Activated CD4-positive, alpha-beta memory T cell treated with anti-CD3 and anti-CD28 coated beads, Interleukin-2, amount 10 ng/mL, durations not matched to agents 7 days and 5 days (primary cell): Measurements from ENCODE around the gene ANO2. TPM values are rescaled to one million over a fixed set of nuclear protein-coding genes. Genes with fewer than 3 reads are reported as not detected.

ENCODE experiments used
- CTCF ChIA-PET: fragments of 350-600 bp; sonication (Branson Sonifier 250); formaldehyde crosslinking; loops from one replicate; lab custom pipeline; 2021; ENCODE audit warnings: antibody characterized with exemption, inconsistent platforms; lab: Charles Lee
- POLR2A ChIA-PET: fragments of 350-600 bp; sonication (Branson Sonifier 250); formaldehyde crosslinking; loops from one replicate; lab custom pipeline; 2021; ENCODE audit warnings: antibody characterized with exemption; lab: Charles Lee
- DNase-seq: peaks from one replicate; pipeline ENCODE4 v3.0.0-alpha.2; 2020
- H3K27ac Mint-ChIP-seq: one replicate; pipeline ENCODE4 v1.8.0; 2021; ENCODE audit warnings: mild to moderate bottlenecking, mixed read lengths
- H3K27me3 Mint-ChIP-seq: one replicate; pipeline ENCODE4 v1.8.0; 2021; ENCODE audit warnings: mixed read lengths
- H3K36me3 Mint-ChIP-seq: one replicate; pipeline ENCODE4 v1.8.0; 2021; ENCODE audit warnings: low read depth, mixed read lengths
- H3K4me1 Mint-ChIP-seq: one replicate; pipeline ENCODE4 v1.8.0; 2021; ENCODE audit warnings: mixed read lengths
- H3K4me3 Mint-ChIP-seq: one replicate; pipeline ENCODE4 v1.8.0; 2021; ENCODE audit warnings: mild to moderate bottlenecking, mixed read lengths
- H3K9me3 Mint-ChIP-seq: one replicate; pipeline ENCODE4 v1.8.0; 2021; ENCODE audit warnings: mixed read lengths
- total RNA-seq, 2 experiments: library from RNA; stranded (reverse); gene quantifications; one replicate each; pipeline ENCODE4 v1.2.3, GENCODE V29; 2021

ANO2 gene
- total RNA-seq, 2 experiments from 2014 or later: not detected

GRCh38 chr12:5806371-5807089 is 138.5 kb downstream of the ANO2 start:
- Mint-ChIP-seq H3K9me3 (no peaks in the 10 kb centered on the region), H3K36me3 (no peaks in the 10 kb centered on the region), H3K4me3 (no peak overlapping the region), H3K27me3 (no peaks in the 10 kb centered on the region), H3K27ac (no peak overlapping the region), H3K4me1 (no peaks in the 10 kb centered on the region)
- CTCF ChIA-PET: no interaction called here
- POLR2A ChIA-PET: no interaction called here
- DNase-seq: no peak

GRCh38 chr12:5803532-5803931 is 141.5 kb downstream of the ANO2 start:
- Mint-ChIP-seq H3K4me3 (no peak overlapping the region), H3K27ac (no peak overlapping the region), H3K27me3 (peaks cover 1% of the 10 kb centered on the region), H3K36me3 (no peaks in the 10 kb centered on the region), H3K4me1 (no peaks in the 10 kb centered on the region), H3K9me3 (no peaks in the 10 kb centered on the region)
- no peak for DNase-seq
- POLR2A ChIA-PET: no interaction called here
- CTCF ChIA-PET: no interaction called here

GRCh38 chr12:5798242-5799015 is 146.6 kb downstream of the ANO2 start:
- ChIA-PET POLR2A (no interaction called here), CTCF (no interaction called here)
- peaks cover 1% of the 10 kb centered on the region for H3K27me3 Mint-ChIP-seq
- DNase-seq: no peak
- no peaks in the 10 kb centered on the region for H3K9me3 Mint-ChIP-seq
- no peaks in the 10 kb centered on the region for H3K4me1 Mint-ChIP-seq
- H3K27ac Mint-ChIP-seq: no peak overlapping the region
- H3K4me3 Mint-ChIP-seq: no peak overlapping the region
- no peaks in the 10 kb centered on the region for H3K36me3 Mint-ChIP-seq

- no peaks in the 10 kb centered on the region for H3K4me1 Mint-ChIP-seq
- no peaks in the 10 kb centered on the region for H3K9me3 Mint-ChIP-seq
- DNase-seq: no peak
- no peak overlapping the region for H3K27ac Mint-ChIP-seq
- peaks cover 1% of the 10 kb centered on the region for H3K27me3 Mint-ChIP-seq
- CTCF ChIA-PET: no interaction called here
- H3K4me3 Mint-ChIP-seq: no peak overlapping the region
- POLR2A ChIA-PET: no interaction called here
- H3K36me3 Mint-ChIP-seq: no peaks in the 10 kb centered on the region
Measured at GRCh38 chr12:5797661-5798060, 147.4 kb downstream of the ANO2 start.

DNA sequence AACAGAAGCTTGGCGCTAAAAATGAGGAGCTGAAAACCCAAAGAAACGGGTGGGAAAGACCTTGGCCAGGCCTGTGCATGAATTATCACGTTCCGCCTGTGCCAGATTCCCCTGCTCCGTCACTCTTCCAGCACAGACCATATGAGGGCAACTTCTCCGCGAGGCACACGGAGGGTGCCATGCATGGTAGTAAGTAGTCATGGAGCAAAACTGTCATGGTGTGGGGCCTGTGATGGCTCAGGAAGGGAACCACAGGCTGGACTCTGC is 148.2 kb downstream of the ANO2 start:
- H3K4me3 Mint-ChIP-seq: no peak overlapping the region
- no peaks in the 10 kb centered on the region for H3K4me1 Mint-ChIP-seq
- CTCF ChIA-PET: no interaction called here

DNA sequence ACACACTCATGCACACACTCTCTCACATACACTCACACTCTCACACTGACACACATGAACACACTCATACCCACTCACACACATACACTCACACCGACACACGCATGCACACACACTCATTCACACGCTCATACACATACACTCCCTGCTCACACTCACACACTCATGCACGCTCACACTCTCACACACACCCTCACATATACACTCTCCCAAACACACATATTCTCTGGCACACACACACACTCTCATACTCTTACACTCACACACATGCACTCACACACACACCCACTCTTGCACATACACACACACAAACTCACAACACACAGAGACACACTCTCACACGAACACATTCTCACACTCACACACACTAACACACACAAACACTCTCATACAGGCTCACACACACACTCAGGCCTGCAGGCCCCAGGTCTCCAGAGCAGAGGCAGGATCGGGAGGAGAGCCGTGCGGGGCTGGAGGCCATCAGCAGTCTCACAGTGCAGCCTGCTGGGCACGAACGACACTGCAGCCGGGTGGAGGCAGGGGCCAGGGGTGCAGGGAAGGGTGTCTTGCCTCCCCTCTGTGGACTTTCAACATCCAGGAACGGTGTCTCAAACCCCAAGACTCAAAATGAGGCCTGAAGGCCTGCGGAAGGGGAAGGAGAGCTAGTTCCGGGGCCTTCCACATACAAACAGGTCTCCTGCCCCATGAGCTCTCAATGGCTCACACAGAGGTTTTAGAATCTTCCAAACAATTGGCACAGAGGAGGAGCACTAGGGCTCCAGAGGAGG is 148.7 kb downstream of the ANO2 start:
- ChIA-PET CTCF (no interaction called here), POLR2A (no interaction called here)
- DNase-seq: no peak
- Mint-ChIP-seq H3K9me3 (no peaks in the 10 kb centered on the region), H3K36me3 (no peaks in the 10 kb centered on the region), H3K27me3 (peaks cover 1% of the 10 kb centered on the region), H3K4me1 (no peaks in the 10 kb centered on the region), H3K27ac (no peak overlapping the region), H3K4me3 (no peak overlapping the region)

More for the DNA sequence above, 148.2 kb downstream of the ANO2 start:
- Mint-ChIP-seq H3K27ac (no peak overlapping the region), H3K36me3 (no peaks in the 10 kb centered on the region), H3K27me3 (peaks cover 1% of the 10 kb centered on the region), H3K9me3 (no peaks in the 10 kb centered on the region)
- POLR2A ChIA-PET: no interaction called here
- DNase-seq: no peak

- Mint-ChIP-seq H3K4me1 (no peaks in the 10 kb centered on the region), H3K27me3 (no peaks in the 10 kb centered on the region), H3K9me3 (no peaks in the 10 kb centered on the region), H3K4me3 (no peak overlapping the region), H3K27ac (no peak overlapping the region), H3K36me3 (no peaks in the 10 kb centered on the region)
- ChIA-PET CTCF (no interaction called here), POLR2A (interaction anchor here (0.6 kb wide), 1 partner anchor 493 kb away, joined by 3 read pairs; no protein-coding TSS in a partner anchor)
- no peak for DNase-seq
Measured at GRCh38 chr12:5794156-5794555, 150.9 kb downstream of the ANO2 start.

- ChIA-PET CTCF (no interaction called here), POLR2A (no interaction called here)
- H3K4me1 Mint-ChIP-seq: no peaks in the 10 kb centered on the region
- DNase-seq: no peak
- no peak overlapping the region for H3K27ac Mint-ChIP-seq
- no peaks in the 10 kb centered on the region for H3K27me3 Mint-ChIP-seq
- H3K36me3 Mint-ChIP-seq: no peaks in the 10 kb centered on the region
- H3K4me3 Mint-ChIP-seq: no peak overlapping the region
- no peaks in the 10 kb centered on the region for H3K9me3 Mint-ChIP-seq
Measured at GRCh38 chr12:5792343-5792742, 152.7 kb downstream of the ANO2 start.

GRCh38 chr12:5789469-5789968 is 155.5 kb downstream of the ANO2 start:
- no peaks in the 10 kb centered on the region for H3K4me1 Mint-ChIP-seq
- no peak overlapping the region for H3K4me3 Mint-ChIP-seq
- no peaks in the 10 kb centered on the region for H3K36me3 Mint-ChIP-seq
- ChIA-PET CTCF (no interaction called here), POLR2A (no interaction called here)
- no peak overlapping the region for H3K27ac Mint-ChIP-seq
- no peaks in the 10 kb centered on the region for H3K9me3 Mint-ChIP-seq
- no peak for DNase-seq
- H3K27me3 Mint-ChIP-seq: no peaks in the 10 kb centered on the region

- H3K27me3 Mint-ChIP-seq: no peaks in the 10 kb centered on the region
- CTCF ChIA-PET: no interaction called here
- no peaks in the 10 kb centered on the region for H3K9me3 Mint-ChIP-seq
Measured at GRCh38 chr12:5787828-5788227, 157.2 kb downstream of the ANO2 start.

GRCh38 chr12:5785601-5786000 is 159.5 kb downstream of the ANO2 start:
- no peak for DNase-seq
- no peak overlapping the region for H3K27ac Mint-ChIP-seq
- POLR2A ChIA-PET: no interaction called here

More at GRCh38 chr12:5787828-5788227, 157.2 kb downstream of the ANO2 start:
- DNase-seq: no peak
- POLR2A ChIA-PET: no interaction called here
- Mint-ChIP-seq H3K27ac (no peak overlapping the region), H3K36me3 (no peaks in the 10 kb centered on the region), H3K4me1 (no peaks in the 10 kb centered on the region), H3K4me3 (no peak overlapping the region)

DNA sequence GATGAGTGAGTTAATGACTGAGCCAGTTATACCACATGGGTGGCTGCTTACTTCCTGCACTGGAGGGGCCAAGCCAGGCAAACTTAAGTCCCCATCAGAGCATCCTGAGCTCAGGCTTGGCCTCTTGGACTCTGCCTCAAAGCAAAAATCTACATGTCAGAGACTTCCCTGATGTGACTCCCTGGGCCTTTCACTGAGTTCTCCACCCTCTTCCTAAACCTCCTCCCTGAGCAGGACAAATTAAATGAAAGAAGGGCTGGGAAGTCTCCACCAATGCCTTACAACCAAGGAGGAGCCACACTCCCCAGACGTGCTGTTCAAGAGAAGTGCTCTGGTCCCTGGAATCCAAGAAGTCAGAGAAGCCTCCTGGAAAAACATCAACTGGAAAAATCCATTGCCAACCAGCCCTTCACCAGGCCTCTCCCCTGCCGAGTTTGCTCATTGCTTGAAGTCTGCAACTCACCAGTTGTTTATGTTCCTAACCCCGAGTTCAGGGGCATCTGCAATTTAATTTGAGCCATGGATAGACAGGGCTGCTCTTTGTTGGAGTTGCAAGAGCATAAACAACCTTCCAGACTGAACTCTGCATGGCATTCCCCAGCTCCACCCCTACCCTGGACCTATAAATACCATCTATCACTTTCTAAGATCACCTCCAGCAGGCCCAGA is 160.5 kb downstream of the ANO2 start:
- H3K27ac Mint-ChIP-seq: no peak overlapping the region
- DNase-seq: no peak
- no peaks in the 10 kb centered on the region for H3K27me3 Mint-ChIP-seq
- no peaks in the 10 kb centered on the region for H3K4me1 Mint-ChIP-seq
- H3K36me3 Mint-ChIP-seq: no peaks in the 10 kb centered on the region
- no peaks in the 10 kb centered on the region for H3K9me3 Mint-ChIP-seq
- H3K4me3 Mint-ChIP-seq: no peak overlapping the region
- ChIA-PET CTCF (no interaction called here), POLR2A (no interaction called here)

More at GRCh38 chr12:5785601-5786000, 159.5 kb downstream of the ANO2 start:
- Mint-ChIP-seq H3K4me3 (no peak overlapping the region), H3K36me3 (no peaks in the 10 kb centered on the region), H3K4me1 (no peaks in the 10 kb centered on the region), H3K9me3 (no peaks in the 10 kb centered on the region), H3K27me3 (no peaks in the 10 kb centered on the region)
- CTCF ChIA-PET: no interaction called here
